HG03139 (cell line): ENCODE measurements around the gene ZNF780A.
A peak's percentile ranks its signal among the peaks of the same experiment; 100 is the strongest.
"Not testable (repeated sequence)": the region's sequence is repeated elsewhere in the genome, so short reads cannot be mapped to it uniquely, and the experiment has no call there.

Source experiments
- ATAC-seq: cut with Tn5 transposase; IDR thresholded peaks from one replicate; pipeline ENCODE4 v1.9.1; 2021; ENCODE audit not compliant: unreplicated experiment

Gene ZNF780A

DNA sequence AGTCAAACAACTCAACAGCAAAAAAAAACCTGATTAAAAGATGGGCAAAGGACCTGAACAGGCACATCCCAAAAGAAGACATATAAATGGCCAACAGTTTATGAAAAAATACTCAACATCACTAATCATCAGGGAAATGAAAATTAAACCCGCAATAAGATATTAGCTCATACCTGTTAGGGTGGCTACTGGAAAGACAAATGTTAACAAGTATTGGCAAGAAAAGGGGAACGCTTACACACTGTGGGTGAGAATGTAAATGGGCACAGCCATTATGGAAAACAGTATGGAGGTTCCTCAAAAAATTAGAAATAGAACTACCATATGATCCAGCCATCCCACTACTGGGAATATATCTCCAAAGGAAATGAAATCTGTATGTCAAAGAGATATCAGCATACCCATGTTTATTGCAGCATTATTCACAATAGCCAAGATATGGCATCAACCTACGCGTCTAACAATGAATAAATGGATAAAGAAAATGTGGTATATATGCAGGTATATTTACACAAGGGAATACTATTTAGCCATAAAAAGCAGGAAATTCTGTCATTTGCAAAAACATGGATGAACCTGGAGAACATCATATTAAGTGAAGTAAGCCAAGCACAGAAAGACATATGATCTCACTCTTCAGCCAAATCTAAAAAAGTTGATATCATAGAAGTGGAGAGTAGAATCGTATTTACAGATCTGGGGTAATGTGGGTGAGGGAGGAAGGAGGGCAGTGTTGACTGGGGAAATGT lies 2.3 kb downstream of the ZNF780A start:
- ATAC-seq, result no peak

DNA sequence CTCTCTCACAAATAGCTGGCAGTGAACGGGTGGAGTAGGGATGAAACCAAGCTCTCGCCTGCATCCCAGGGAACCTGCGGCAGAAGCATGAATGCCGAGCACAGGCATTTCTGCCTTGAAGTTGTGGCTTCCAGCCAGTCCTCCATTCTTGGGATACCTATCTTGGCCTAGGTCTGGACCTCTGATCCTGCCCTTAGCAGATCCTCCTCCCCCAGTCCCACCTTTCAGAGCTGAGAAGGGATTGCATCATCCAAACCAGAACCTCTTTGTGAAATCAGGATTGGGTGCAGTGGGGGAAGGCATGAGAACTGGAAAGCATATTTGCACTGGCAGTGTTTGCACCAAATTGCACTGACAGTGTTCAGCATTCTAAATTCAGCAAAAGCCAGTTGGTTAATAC lies 5.8 kb downstream of the ZNF780A start:
- ATAC-seq, result no peak

DNA sequence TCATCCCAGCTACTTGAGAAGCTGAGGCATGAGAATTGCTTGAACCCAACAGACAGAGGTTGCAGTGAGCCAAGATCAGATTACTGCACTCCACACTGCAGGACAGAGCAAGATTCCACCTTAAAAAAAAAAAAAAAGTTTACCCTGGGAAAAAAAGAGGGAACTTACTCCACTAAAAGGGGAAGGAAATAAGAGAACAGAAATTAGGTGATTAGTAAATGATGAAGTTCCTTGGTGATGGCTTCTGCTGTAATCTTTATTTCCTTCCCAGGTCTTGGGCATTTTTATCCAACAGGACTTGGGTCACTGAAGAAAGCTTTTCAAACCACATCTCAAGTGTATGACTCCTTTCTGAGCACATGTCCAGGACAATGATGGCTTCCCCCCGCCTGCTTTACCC lies 9.3 kb downstream of the ZNF780A start:
- ATAC-seq, result no peak

DNA sequence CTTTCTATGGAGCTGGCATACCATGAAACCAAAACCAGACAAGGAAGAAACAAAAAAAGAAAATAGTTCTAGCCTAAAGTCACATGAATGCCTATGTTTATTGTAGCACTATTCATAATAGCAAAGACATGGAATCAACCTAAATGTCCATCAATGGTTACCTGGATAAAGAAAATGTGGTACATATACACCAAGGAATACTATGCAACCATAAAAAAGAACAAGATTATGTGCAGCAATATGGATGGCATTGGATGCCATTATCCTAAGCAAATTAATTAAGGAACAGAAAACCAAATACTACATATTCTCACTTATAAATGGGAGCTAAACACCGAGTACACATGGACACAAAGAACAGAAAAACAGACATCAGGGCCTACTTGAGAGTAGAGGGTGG lies 10.5 kb downstream of the ZNF780A start:
- ATAC-seq, result no peak

DNA sequence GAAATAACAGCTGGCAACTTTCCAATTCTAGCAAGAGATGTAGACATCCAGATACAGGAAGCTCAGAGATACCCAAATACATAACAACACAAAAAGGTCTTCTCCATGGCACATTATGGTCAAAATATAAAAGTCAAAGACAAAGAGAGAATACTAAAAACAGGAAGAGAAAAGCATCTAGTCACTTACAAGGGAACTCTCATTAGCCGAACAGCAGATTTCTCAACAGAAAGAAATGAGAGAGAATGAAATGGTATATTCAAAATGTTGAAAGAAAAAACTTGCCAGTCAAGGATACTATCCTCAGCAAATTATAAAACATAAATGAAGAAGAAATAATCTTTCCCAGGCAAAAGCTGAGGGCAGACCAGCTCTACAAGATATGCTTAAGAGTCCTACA lies 12.4 kb downstream of the ZNF780A start:
- no peak for ATAC-seq

DNA sequence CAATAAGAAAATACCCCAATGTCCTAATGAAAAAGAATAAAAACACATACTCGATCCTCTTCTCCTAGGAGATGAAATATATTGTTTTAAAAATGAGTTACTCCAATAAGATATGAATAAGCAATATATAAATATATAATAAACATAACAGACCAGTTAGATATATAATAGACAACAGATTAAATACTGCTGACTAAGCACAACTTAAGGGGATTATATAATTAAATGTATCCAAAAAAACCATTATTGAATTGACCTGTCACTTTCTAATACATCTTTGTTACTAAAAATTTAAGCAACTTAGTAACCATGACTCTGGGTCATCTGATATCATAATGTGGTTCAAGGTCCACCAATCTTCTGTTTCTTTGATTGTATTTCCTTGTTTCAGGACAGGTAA lies 20.7 kb downstream of the ZNF780A start:
- no peak for ATAC-seq

DNA sequence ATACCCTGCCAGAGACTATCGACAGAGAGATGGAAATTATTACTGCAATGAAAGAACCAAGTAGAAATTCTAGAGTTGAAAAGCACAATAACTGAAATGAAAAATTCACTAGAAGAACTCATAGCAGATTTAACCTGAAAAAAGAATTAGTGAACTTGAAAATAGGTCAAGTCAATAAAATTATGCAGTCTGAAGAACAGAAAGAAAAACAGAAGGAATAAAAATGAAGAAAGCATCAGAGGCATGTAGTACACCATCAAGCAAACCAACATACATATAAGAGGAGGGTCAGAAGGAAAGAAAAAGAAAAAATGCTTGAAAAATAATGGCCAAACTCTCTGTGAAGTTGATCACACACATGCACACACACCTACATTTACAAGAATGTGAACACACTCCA lies 31.1 kb downstream of the ZNF780A start:
- ATAC-seq, result no peak

DNA sequence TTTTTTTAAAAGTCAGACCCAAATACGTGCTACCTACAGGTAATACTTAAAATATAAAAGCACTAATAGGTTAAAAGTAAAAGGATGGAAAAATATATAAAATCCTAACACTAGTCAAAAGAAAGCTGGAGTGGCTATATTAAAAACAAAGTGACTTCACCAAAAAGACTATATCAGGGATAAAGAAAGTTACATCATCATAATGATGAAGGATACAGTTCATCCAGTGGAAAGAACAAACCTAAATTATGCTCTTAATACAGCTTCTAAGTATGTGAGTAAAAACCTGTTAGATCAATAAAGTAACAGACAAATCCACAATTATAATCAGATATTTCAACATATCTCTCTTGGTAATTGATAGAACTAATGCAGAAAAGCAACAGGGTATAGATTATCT lies 33.6 kb downstream of the ZNF780A start:
- ATAC-seq, result no peak

DNA sequence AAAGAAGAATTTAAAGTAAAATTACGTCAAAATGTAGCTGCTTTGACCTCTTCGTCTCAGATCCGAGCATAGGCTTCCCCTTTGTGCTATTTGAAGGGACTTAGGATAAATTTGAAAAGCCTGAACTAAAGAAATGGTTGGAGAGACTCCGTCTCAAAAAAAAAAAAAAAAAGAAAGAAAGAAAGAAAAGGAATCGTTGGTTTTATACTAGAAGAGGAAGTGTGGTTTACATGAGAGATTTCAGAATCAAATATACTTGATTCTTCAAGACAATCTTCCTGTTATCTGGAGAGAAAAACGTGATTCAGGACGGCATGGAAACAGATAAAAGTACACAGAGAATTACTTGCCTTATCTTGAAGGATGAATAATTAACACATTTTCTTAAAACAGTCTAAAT lies 34.2 kb downstream of the ZNF780A start:
- ATAC-seq, result no peak

DNA sequence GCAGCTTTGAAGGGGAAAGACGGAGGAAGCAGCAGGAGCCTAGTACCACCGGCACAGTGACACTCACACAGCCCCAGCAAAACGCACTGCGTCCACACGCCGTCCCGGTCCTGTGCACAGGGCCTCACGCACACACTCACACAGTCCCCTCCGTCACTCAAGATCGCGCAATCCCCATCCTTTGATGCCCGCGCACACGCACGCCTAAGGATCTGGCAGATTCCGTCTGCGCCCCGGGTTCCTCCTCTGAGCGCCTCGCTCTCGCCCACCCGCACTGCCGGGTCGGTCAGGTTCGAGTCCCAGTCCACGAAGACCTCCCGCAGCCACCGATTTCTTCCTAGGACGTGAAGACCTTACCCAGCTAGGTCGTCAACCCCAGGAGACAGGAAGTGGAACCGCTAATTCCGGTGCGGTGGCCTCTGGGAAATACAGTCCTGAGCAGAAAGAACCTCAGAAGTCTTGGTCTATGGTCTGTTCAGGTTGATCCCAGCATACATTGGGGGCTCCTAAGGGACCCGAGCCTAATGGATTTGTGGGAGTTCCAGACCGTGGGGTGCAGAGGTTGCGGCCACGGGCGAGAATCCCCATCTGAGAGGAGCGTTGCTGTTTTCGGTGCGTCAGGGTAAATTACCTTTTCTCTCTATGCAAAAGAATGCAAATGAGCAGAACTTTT lies 34.8 kb downstream of the ZNF780A start, which contains the start of gene ZNF780B:
TSS of gene ZNF780B (minus strand) at position 400 of the 673 bp plus-strand sequence. CDS start 5,899 bp downstream, outside the sequence.
- ATAC-seq, result peak; percentile 61

DNA sequence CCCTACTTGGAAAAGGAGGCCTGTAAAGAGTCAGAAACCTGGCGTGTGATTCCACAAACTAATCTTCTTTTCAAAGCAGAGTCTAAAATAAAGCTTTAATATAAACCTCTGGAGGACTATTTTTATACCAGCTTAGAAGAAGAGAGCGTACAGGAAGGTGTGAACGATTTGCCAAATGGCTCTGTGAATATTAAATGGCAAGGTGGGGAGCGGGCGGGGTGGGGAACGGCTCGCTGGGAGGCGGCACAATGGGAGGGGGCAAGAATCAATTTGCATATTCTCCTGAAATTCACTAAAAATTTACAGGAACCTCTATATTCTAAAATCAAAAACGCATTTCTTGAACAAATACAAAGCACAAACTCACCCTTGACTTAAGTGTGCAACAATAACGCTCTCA lies 35.7 kb downstream of the ZNF780A start:
- ATAC-seq, result no peak

DNA sequence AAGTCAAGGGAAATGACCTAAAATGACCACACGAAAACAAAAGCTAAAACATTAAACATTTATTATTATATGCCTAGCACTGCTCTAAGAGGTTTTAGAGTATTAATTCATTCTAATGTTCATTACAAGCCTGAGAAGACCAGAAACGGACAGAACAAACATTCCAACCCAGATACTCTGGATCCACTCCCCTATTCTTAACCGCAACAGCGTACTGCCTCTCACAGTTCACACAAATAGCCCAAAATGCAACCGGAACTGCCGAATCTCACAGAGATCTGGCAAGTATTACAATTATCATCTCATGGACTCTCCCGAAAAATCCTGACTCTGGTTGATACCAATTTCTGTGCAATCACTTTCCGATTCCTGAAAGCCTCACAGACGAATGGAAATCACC lies 36.1 kb downstream of the ZNF780A start:
- ATAC-seq, result no peak

DNA sequence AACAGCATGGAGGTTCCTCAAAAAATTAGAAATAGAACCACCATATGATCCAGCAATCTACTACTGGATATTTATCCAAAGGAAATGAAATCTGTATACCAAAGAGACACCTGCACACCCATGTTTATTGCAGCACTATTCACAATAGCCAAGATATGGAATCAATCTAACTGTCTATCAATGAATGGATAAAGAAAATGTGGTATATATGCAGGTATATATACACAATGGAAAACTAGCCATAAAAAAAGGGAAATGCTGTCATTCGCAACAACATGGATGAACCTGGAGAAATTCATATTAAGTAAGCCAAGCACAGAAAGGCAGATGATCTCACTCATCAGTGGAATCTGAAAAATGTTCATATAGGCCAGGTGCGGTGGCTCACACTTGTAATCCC lies 37.3 kb downstream of the ZNF780A start:
- ATAC-seq, result no peak

DNA sequence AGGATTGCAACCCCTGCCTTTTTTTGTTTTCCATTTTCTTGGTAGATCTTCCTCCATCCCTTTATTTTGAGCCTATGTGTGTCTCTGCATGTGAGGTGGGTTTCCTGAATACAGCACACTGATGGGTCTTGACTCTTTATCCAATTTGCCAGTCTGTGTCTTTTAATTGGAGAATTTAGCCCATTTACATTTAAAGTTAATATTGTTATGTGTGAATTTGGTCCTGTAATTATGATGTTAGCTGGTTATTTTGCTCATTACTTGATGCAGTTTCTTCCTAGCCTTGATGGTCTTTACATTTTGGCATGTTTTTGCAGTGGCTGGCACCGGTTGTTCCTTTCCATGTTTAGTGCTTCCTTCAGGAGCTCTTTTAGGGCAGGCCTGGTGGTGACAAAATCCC lies 49.0 kb downstream of the ZNF780A start:
- ATAC-seq, result not testable (repeated sequence)

DNA sequence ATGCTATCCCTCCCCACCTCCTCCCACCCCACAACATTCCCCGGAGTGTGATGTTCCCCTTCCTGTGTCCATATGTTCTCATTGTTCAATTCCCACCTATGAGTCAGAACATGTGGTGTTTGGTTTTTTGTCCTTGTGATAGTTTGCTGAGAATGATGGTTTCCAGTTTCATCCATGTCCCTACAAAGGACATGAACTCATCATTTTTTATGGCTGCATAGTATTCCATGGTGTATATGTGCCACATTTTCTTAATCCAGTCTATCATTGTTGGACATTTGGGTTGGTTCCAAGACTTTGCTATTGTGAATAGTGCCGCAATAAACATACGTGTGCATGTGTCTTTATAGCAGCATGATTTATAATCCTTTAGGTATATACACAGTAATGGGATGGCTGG lies 52.7 kb downstream of the ZNF780A start:
- not testable (repeated sequence) for ATAC-seq

DNA sequence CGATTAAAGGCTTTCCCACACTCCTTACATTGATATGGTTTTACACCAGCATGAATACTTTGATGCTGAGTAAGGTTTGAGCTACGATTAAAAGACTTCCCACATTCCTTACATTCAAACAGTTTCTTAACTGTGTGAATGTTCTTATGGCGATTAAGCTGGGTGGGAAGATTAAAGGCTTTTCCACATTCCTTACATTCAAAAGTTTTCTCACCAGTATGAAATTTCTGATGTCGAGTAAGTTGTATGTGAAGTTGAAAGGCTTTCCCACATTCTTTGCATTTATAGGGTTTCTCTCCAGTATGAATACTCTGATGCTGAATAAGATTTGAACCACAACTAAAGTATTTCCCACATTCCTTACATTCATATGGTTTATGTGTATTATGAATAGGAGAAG lies 54.7 kb downstream of the ZNF780A start:
- ATAC-seq, result no peak

DNA sequence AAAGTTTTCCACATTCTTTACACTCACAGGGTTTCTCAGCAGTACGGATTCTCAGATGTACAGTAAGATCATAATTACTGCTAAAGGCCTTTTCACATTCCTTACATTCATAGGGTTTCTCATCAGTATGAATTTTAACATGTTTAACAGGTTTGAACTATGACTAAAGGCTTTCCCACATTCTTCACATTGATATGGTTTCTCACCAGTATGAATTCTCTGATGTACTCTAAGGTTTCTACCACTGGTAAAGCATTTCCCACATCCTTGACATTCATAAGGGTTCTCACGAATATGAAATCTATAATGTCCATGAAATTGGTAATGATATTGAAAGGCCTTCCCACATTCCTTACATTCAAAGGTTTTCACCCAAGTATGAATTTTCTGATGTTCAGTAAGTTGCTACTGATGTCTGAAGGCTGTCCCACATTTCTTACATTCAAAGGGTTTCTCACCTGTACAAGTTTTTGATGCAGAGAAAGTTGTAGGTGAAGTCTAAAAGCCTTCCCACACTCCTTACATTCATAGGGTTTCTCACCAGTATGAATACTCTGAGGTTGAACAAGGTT lies 56.7 kb downstream of the ZNF780A start:
- no peak for ATAC-seq

DNA sequence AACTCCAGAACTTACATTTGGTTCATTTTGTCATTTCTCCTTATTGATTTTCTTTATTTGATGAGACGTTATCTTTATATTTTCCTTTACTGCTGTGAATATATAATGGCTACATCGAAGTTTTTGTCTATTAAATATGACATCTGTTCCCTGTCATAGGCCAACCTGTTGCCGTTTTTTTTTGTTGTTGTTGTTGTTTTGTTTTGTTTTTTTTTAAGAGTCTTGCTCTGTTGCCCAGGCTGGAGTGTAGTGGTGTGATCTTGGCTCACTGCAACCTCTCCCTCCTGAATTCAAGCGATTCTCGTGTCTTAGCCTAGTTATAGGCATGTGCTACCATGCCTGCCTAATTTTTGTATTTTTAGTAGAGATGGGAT lies 64.2 kb downstream of the ZNF780A start:
- no peak for ATAC-seq

DNA sequence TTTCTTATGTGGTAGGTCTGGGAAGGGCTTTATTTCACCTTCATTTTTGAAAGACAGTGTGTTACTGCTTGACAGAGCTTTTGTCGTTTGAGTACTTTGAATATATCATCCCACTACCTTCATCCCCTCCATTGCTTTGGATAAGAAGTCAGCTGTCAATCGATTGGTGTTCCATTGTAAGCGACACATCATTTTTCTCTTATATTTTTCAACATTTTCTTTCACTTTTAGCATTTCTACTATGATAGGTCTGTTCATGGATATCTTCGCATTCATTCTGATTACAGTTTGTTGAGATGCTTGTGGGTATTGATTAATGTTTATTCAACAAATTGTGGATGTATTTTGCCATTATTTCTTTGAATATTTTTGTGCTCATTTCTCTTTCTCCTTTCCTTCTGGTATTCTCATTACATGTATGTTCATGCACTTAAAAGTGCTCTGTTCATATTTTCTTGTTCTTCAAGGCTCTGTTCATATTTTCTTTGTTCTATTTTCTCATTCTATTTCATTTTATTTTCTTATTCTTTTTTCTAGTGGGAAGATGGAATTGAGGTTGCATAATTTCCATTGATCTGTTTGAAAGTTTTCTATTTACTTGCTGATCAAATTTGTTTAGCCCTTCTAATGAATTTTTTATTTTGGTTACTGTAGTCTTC lies 64.7 kb downstream of the ZNF780A start:
- no peak for ATAC-seq

DNA sequence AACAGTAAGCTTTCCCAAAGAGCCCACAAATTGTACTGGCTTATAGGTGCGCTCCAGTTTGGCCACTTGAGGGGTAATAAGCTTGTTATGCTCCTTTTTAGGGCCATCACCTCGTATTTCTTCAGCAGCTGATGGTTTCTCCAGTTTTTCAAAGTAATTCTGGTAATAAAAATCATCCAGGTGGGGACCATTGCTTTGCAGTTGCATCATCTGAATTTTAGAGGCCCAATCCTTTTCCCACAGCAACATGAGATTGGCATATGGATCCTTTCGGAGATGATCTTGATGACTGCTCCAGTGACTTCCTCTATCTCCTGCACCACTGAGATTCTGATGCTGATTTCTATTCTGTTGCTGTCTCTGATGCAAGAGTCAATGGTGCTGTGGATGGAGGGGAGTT lies 66.8 kb downstream of the ZNF780A start:
- no peak for ATAC-seq
